Measurements from ENCODE around the gene TCTN2.

The TCTN2 gene

GRCh38 chr12:123741937-123742572 is 71.1 kb downstream of the TCTN2 start:
- no peak for DNase-seq (ENCODE audit: low spot score)

GRCh38 chr12:123743002-123743401 is 72.1 kb downstream of the TCTN2 start:
- no peak for DNase-seq (ENCODE audit: low spot score)

GRCh38 chr12:123744836-123745235 is 73.9 kb downstream of the TCTN2 start:
- DNase-seq (ENCODE audit: low spot score), result no peak

GRCh38 chr12:123747309-123747708 is 76.4 kb downstream of the TCTN2 start:
- DNase-seq (ENCODE audit: low spot score), result no peak

GRCh38 chr12:123748161-123748560 is 77.2 kb downstream of the TCTN2 start:
- no peak for DNase-seq (ENCODE audit: low spot score)

GRCh38 chr12:123748661-123749060 is 77.7 kb downstream of the TCTN2 start:
- no peak for DNase-seq (ENCODE audit: low spot score)

GRCh38 chr12:123749355-123749754 is 78.4 kb downstream of the TCTN2 start:
- no peak for DNase-seq (ENCODE audit: low spot score)

- no peak for DNase-seq (ENCODE audit: low spot score)
Observed at GRCh38 chr12:123750159-123750656, 79.3 kb downstream of the TCTN2 start.

- DNase-seq (ENCODE audit: low spot score), result no peak
Observed at GRCh38 chr12:123752046-123752445, 81.1 kb downstream of the TCTN2 start.

- DNase-seq (ENCODE audit: low spot score), result no peak
Observed at GRCh38 chr12:123754041-123754772, 83.3 kb downstream of the TCTN2 start.

- no peak for DNase-seq (ENCODE audit: low spot score)
Observed at GRCh38 chr12:123757561-123757960, 86.6 kb downstream of the TCTN2 start.

Data from LoVo (cell line).